Uterus (tissue), 4 donors: ENCODE data around the gene ZNF474. TPM values are rescaled to one million over a fixed set of nuclear protein-coding genes. Genes with fewer than 3 reads are reported as not detected.

ENCODE experiments used
- DNase-seq, 2 donors: peaks; one replicate each; pipeline ENCODE4 v3.0.0-alpha.2; 2019 to 2020
- H3K27ac ChIP-seq, 2 donors: fragments of 200-600 bp; sonication (generic); 1 replicate in 1 of 2; 2 replicates in 1 of 2; pipeline ENCODE4 v1.5.1; 2016 to 2018
- H3K27me3 ChIP-seq, 2 donors: fragments of 200-600 bp; sonication (generic); one replicate each; pipeline ENCODE4 v1.5.1; 2018 to 2019; ENCODE audit warnings: control low read depth in 1 of 2
- H3K36me3 ChIP-seq, 2 donors: fragments of 200-600 bp; sonication (generic); one replicate each; pipeline ENCODE4 v1.5.1; 2019; ENCODE audit warnings: control low read depth in 1 of 2
- H3K4me1 ChIP-seq, 2 donors: fragments of 200-600 bp; sonication (generic); one replicate each; pipeline ENCODE4 v1.5.1; 2018 to 2019; ENCODE audit warnings: control low read depth in 1 of 2
- H3K4me3 ChIP-seq, 2 donors: fragments of 200-600 bp; sonication (generic); 1 replicate in 1 of 2; 2 replicates in 1 of 2; pipeline ENCODE4 v1.5.1; 2018 to 2019; ENCODE audit warnings: mild to moderate bottlenecking in 1 of 2
- H3K9me3 ChIP-seq, 2 donors: fragments of 200-600 bp; sonication (generic); one replicate each; pipeline ENCODE4 v1.5.1; 2019; ENCODE audit warnings: control low read depth in 1 of 2
- POLR2A ChIP-seq, 2 donors: fragments of 450-650 bp; IDR thresholded peaks; one replicate each; pipeline ENCODE4 v1.6.1; 2016; ENCODE audit warnings: antibody characterized with exemption in 2 of 2, mild to moderate bottlenecking in 1 of 2, moderate library complexity in 1 of 2
- intact Hi-C: fragments of 100-400 bp; cut with DNase I; formaldehyde crosslinking; loops from one replicate; pipeline ENCODE4 v1.15.1; 2023; ENCODE audit warnings: low total_unique reads
- total RNA-seq, 4 donors: library from RNA; depleted of rRNA in 3 of 4; stranded (reverse); fragments of >200 nt in 3 of 4; gene quantifications; one replicate each; pipeline versions ENCODE4 v1.1.0 to v1.2.4, GENCODE V29; 2014 to 2023
- TF ChIP-seq, protein P1 (sequence below), 4 experiments: fragments of 200-600 bp in 2 of 4; fragments of 450-650 bp in 2 of 4; sonication (generic) in 2 of 4; IDR thresholded peaks; one replicate each; pipeline ENCODE4 v1.5.1; 2016 to 2019; ENCODE audit warnings: antibody characterized with exemption in 4 of 4, mild to moderate bottlenecking in 2 of 4, moderate library complexity in 1 of 4
- donor health status: DM: yes; HTN: yes; CAD: no.

Gene ZNF474
- total RNA-seq, 4 donors from 2014 or later: 0.37 to 1.1 TPM; not detected in 2

DNA sequence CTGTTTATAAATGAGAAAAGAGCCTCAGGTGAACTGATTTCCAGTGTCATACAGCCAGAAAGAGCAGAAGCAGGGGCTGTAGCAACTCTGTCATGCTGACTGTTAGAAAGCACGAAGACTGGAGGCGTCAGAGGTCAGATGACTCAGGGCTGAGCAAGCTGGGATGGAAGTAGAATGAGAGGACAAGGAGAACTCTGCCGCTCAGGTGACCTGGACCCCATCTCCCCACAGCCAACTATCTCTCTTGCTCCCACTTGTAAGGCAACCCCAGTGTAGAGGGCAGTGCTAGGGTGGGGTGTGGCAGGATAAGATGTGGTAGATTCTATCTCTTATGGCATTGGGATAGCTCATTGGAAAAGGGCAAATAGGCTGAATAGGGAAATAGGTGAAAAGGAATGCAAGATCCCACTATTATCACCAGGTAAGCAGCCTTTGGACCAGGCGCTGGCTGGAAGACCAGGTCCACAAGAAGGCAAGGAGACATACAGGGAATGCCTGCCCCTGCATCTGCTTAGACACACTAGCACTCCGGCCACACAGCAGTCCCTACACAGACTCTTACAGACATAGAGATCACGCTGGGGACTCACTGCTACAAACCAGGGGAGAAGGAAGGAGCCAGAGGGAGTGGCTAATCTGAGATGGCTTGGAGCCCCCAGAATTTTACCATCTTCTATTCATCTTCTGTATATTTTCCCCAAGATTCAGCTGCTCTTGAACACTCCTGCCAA lies 30.1 kb upstream of the ZNF474 start:
- Histone ChIP-seq H3K4me1 (no peaks in the 10 kb centered on the region), H3K36me3 (no peaks in the 10 kb centered on the region), H3K27me3 (no peaks in the 10 kb centered on the region), H3K9me3 (no peaks in the 10 kb centered on the region), H3K4me3 (no peak overlapping the region), H3K27ac (no peak overlapping the region)
- no peak for TF ChIP-seq POLR2A (IDR thresholded peaks at IDR 0.05)
- TF ChIP-seq, protein P1, sequence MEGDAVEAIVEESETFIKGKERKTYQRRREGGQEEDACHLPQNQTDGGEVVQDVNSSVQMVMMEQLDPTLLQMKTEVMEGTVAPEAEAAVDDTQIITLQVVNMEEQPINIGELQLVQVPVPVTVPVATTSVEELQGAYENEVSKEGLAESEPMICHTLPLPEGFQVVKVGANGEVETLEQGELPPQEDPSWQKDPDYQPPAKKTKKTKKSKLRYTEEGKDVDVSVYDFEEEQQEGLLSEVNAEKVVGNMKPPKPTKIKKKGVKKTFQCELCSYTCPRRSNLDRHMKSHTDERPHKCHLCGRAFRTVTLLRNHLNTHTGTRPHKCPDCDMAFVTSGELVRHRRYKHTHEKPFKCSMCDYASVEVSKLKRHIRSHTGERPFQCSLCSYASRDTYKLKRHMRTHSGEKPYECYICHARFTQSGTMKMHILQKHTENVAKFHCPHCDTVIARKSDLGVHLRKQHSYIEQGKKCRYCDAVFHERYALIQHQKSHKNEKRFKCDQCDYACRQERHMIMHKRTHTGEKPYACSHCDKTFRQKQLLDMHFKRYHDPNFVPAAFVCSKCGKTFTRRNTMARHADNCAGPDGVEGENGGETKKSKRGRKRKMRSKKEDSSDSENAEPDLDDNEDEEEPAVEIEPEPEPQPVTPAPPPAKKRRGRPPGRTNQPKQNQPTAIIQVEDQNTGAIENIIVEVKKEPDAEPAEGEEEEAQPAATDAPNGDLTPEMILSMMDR (IDR thresholded peaks at IDR 0.05): no peak
- DNase-seq: no peak
- intact Hi-C loops: no loop called here

DNA sequence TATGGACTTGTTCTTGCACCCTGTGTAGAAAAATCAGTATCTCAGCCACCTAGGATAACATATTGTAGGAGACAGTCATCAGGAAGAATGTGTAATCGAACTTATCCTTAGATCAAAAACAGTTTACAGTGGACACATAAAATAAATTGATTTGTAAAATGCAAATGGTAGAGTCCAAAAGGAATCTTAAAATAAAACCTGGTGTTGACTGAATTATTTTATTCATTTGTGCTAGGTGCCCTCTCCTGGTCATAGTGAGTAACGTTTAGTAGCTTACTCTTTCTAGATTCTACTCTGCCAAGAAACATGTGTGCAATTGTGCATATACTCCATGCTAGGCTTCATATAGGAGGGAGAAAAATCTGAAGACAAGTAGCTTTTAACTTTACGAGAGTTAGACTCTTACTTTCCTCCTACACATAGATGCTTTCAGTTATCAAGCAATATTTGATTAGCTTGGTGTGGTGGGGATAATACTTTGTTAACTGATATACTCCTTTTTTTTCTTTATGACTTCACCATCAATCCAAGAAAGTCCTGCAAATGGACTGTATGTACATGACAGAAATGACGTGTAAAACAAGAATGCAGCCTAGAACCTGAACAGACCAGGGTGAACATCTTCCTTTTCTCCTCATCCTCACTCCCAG lies 27.6 kb upstream of the ZNF474 start:
- intact Hi-C loops: no loop called here
- H3K36me3 ChIP-seq: no peaks in the 10 kb centered on the region
- no peaks in the 10 kb centered on the region for H3K27me3 ChIP-seq
- H3K9me3 ChIP-seq: no peaks in the 10 kb centered on the region
- no peak overlapping the region for H3K27ac ChIP-seq
- H3K4me1 ChIP-seq: no peaks in the 10 kb centered on the region
- no peak overlapping the region for H3K4me3 ChIP-seq
- TF ChIP-seq, protein P1 (IDR thresholded peaks at IDR 0.05): peak; percentile 28 to 49 (median 40)
- TF ChIP-seq POLR2A (IDR thresholded peaks at IDR 0.05): no peak
- no peak for DNase-seq

DNA sequence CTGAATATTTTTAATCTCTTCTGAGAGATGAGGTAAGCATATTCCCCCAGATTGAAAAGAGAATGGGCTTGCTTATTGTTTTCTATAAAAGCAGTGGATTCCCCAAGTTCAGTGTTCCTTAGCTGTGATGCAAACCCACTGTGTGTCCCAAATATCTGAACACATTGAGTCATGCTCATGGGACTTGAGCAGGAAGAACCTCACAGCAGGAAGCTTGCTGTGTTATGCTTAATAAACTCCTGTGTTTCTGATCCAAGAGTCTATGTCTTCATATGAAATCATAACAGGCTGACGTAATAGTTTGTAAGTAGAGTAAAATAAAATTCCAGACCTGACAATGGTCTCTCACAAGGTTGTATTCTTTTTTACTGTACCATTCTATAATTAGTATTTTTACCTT lies 26.5 kb upstream of the ZNF474 start:
- no peaks in the 10 kb centered on the region for H3K36me3 ChIP-seq
- DNase-seq: no peak
- H3K9me3 ChIP-seq: no peaks in the 10 kb centered on the region
- TF ChIP-seq POLR2A (IDR thresholded peaks at IDR 0.05): no peak
- TF ChIP-seq, protein P1 (IDR thresholded peaks at IDR 0.05): no peak
- intact Hi-C loops: no loop called here
- no peak overlapping the region for H3K27ac ChIP-seq
- no peak overlapping the region for H3K4me3 ChIP-seq
- H3K4me1 ChIP-seq: no peaks in the 10 kb centered on the region
- H3K27me3 ChIP-seq: no peaks in the 10 kb centered on the region

DNA sequence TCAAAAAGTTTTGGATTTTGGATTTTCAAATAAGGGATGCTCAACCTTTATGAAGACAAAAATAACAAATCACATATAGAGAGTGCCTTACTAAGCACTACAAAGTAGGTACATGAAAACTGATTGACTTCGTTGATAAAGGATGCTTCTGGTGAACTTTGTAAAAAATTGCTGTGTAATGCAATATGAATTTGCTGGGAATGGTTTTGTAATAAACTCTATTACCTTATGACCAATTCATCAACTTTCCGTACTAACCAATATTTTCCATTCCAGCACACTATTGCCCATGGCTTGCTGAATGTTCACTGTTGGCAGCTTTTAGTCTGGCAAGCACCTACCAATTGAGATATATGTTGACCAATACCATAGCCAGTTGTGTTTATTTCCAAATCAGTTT lies 23.4 kb upstream of the ZNF474 start:
- TF ChIP-seq, protein P1 (IDR thresholded peaks at IDR 0.05): no peak
- TF ChIP-seq POLR2A (IDR thresholded peaks at IDR 0.05): no peak
- no peaks in the 10 kb centered on the region for H3K9me3 ChIP-seq
- intact Hi-C loops: no loop called here
- no peaks in the 10 kb centered on the region for H3K4me1 ChIP-seq
- no peaks in the 10 kb centered on the region for H3K36me3 ChIP-seq
- H3K27me3 ChIP-seq: no peaks in the 10 kb centered on the region
- H3K27ac ChIP-seq: no peak overlapping the region
- no peak for DNase-seq
- no peak overlapping the region for H3K4me3 ChIP-seq

DNA sequence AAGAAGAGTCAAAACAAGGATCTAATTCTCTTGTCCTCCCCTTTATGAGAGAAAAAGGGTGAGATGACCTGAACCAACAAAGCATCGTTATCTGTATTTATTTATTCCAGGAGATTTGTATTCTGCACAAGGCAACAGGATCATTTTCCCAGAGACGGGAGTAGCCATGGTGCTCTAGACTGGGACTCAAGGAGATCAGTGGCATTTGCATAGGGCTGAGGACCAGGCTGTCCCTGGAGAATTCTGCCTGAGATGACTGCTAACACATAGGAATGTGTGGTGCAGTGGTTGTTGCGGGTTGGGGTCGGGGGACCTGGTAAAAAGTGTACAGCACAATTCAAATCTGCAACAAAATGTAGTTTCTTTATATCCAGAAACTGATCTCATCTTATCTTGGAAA lies 22.3 kb upstream of the ZNF474 start:
- Histone ChIP-seq H3K27me3 (no peaks in the 10 kb centered on the region), H3K4me3 (no peak overlapping the region), H3K27ac (no peak overlapping the region), H3K4me1 (no peaks in the 10 kb centered on the region), H3K36me3 (no peaks in the 10 kb centered on the region), H3K9me3 (no peaks in the 10 kb centered on the region)
- intact Hi-C loops: no loop called here
- no peak for DNase-seq
- TF ChIP-seq, protein P1 (IDR thresholded peaks at IDR 0.05): no peak
- no peak for TF ChIP-seq POLR2A (IDR thresholded peaks at IDR 0.05)
